ENCODE measurements around the gene SLC35F3. TPM values are rescaled to one million over a fixed set of nuclear protein-coding genes. Genes with fewer than 3 reads are reported as not detected.

SLC35F3 gene
- total RNA-seq, 4 donors from 2014 or later: 0.82 TPM; not detected in 3

GRCh38 chr1:233959102-233959501 is 54.6 kb downstream of the SLC35F3 start:
- no peaks in the 10 kb centered on the region for H3K9me3 ChIP-seq
- no peaks in the 10 kb centered on the region for H3K36me3 ChIP-seq
- intact Hi-C loops (cut with DNase I; ENCODE audit: low total_unique reads) (no loop called here), in situ Hi-C loops (cut with MboI; ENCODE audit: low sequenced_read_pairs in 4 of 4) (no loop called here)
- no peaks in the 10 kb centered on the region for H3K27me3 ChIP-seq
- H3K4me3 ChIP-seq: no peak overlapping the region
- ATAC-seq (no peak), DNase-seq (no peak)
- H3K27ac ChIP-seq: no peak overlapping the region
- H3K4me1 ChIP-seq: no peaks in the 10 kb centered on the region
- no peak for TF ChIP-seq POLR2A (IDR thresholded peaks at IDR 0.05)
- no peak for TF ChIP-seq CTCF (IDR thresholded peaks at IDR 0.05 in 4 of 5, conservative IDR thresholded peaks at IDR 0.05 in 1 of 5)

GRCh38 chr1:233959971-233960370 is 55.5 kb downstream of the SLC35F3 start:
- no peaks in the 10 kb centered on the region for H3K9me3 ChIP-seq
- TF ChIP-seq POLR2A (IDR thresholded peaks at IDR 0.05) (no peak), CTCF (IDR thresholded peaks at IDR 0.05 in 4 of 5, conservative IDR thresholded peaks at IDR 0.05 in 1 of 5) (no peak)
- no peaks in the 10 kb centered on the region for H3K36me3 ChIP-seq
- no peak overlapping the region for H3K4me3 ChIP-seq
- no peak overlapping the region for H3K27ac ChIP-seq
- no peaks in the 10 kb centered on the region for H3K4me1 ChIP-seq
- H3K27me3 ChIP-seq: no peaks in the 10 kb centered on the region
- intact Hi-C loops (cut with DNase I; ENCODE audit: low total_unique reads): no loop called here
- DNase-seq (no peak), ATAC-seq (no peak)
- in situ Hi-C loops (cut with MboI; ENCODE audit: low sequenced_read_pairs in 4 of 4): no loop called here

DNA sequence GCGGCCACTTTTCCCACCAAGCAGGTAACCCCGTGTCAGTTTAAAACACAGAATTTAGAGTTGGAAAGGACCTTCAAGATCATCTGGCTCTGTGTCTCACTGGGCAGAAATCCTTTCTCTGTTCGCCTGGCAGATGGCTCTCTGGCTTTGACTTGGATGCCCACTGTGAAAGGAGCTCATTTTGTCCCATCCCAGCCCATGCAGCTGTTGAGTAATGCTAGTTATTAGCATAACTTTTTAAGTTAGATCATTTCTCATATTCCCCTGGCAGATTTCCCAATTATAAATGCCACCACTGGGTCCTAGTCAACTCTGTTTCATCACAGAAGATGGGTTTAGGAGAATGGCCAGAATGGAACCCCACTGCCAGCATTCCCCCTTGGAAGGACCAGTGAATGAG is 55.9 kb downstream of the SLC35F3 start:
- Histone ChIP-seq H3K4me1 (no peaks in the 10 kb centered on the region), H3K4me3 (no peak overlapping the region), H3K36me3 (no peaks in the 10 kb centered on the region), H3K27me3 (no peaks in the 10 kb centered on the region), H3K27ac (no peak overlapping the region), H3K9me3 (no peaks in the 10 kb centered on the region)
- TF ChIP-seq CTCF (IDR thresholded peaks at IDR 0.05 in 4 of 5, conservative IDR thresholded peaks at IDR 0.05 in 1 of 5) (no peak), POLR2A (IDR thresholded peaks at IDR 0.05) (no peak)
- in situ Hi-C loops (cut with MboI; ENCODE audit: low sequenced_read_pairs in 4 of 4) (no loop called here), intact Hi-C loops (cut with DNase I; ENCODE audit: low total_unique reads) (no loop called here)
- ATAC-seq: no peak
- no peak for DNase-seq

- Histone ChIP-seq H3K4me1 (no peaks in the 10 kb centered on the region), H3K27me3 (no peaks in the 10 kb centered on the region), H3K36me3 (no peaks in the 10 kb centered on the region), H3K27ac (no peak overlapping the region), H3K4me3 (no peak overlapping the region), H3K9me3 (no peaks in the 10 kb centered on the region)
- no peak for TF ChIP-seq POLR2A (IDR thresholded peaks at IDR 0.05)
- ATAC-seq (no peak), DNase-seq (no peak)
- in situ Hi-C loops (cut with MboI; ENCODE audit: low sequenced_read_pairs in 4 of 4) (no loop called here), intact Hi-C loops (cut with DNase I; ENCODE audit: low total_unique reads) (no loop called here)
These were observed 58.4 kb downstream of the SLC35F3 start for GRCh38 chr1:233962878-233963277.

DNA sequence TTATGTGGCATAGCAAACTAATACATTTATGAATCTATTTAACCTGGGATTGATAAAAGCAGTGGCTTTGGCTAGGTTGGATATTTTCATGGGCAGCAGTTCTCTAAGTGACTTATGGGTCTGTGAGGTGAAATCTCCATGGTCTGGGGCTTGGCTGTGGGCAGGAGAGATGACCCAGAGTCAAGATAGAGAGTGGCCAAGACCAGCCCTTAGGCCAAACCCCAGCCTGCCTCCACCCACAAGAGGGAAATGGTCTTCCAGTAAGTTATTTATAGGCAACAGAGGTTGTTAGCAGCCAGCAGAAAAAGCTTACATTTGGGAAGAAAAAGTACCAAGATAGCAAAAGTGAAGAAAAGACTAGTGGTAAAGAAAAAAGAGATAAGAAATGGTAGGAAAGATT is 61.4 kb downstream of the SLC35F3 start:
- TF ChIP-seq CTCF (IDR thresholded peaks at IDR 0.05 in 4 of 5, conservative IDR thresholded peaks at IDR 0.05 in 1 of 5): no peak
- TF ChIP-seq POLR2A (IDR thresholded peaks at IDR 0.05): no peak
- ATAC-seq (no peak), DNase-seq (no peak)
- Histone ChIP-seq H3K9me3 (no peaks in the 10 kb centered on the region), H3K36me3 (no peaks in the 10 kb centered on the region), H3K27me3 (no peaks in the 10 kb centered on the region), H3K27ac (no peak overlapping the region), H3K4me1 (no peaks in the 10 kb centered on the region), H3K4me3 (no peak overlapping the region)
- intact Hi-C loops (cut with DNase I; ENCODE audit: low total_unique reads) (no loop called here), in situ Hi-C loops (cut with MboI; ENCODE audit: low sequenced_read_pairs in 4 of 4) (no loop called here)
